Keratinocyte (primary cell): ENCODE data around the gene ZNFX1.

ENCODE experiments used
- EZH2 ChIP-seq: IDR thresholded peaks from one replicate; pipeline ENCODE4 v1.6.1; 2012; ENCODE audit warnings: inconsistent platforms, mild to moderate bottlenecking, low read length, moderate library complexity
- TF ChIP-seq, protein P1 (sequence below), 3 experiments: IDR thresholded peaks in 1 of 3; conservative IDR thresholded peaks in 1 of 3; optimal IDR thresholded peaks in 1 of 3; 2 replicates in 2 of 3; 3 replicates in 1 of 3; pipeline versions ENCODE3 to v1.5.1; 2011; ENCODE audit warnings: low read length in 3 of 3, mild to moderate bottlenecking in 3 of 3, moderate library complexity in 2 of 3, control low read depth in 1 of 3, inconsistent platforms in 1 of 3; ENCODE audit not compliant: insufficient read depth in 2 of 3; ENCODE audit errors: extremely low read depth in 1 of 3

DNA sequence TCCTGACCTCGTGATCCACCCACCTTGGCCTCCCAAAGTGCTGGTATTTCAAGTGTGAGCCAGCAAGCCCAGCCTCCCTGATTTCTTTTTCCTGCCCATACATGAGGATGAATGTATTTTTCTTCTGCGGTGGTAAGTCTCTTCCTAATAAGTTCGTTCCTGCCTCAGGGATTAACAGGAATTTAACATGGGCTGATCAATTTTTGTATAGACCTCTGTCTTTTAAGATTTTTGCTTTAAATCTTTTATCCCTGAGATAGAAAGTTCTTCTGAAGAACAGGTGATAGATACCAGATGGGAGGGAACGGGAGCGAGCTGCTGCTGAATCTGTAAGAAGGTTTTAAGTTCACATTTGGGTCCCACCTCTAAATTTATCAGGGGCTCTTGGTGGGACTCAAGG is 7.0 kb upstream of the ZNFX1 start:
- no peak for TF ChIP-seq EZH2
- TF ChIP-seq, protein P1, sequence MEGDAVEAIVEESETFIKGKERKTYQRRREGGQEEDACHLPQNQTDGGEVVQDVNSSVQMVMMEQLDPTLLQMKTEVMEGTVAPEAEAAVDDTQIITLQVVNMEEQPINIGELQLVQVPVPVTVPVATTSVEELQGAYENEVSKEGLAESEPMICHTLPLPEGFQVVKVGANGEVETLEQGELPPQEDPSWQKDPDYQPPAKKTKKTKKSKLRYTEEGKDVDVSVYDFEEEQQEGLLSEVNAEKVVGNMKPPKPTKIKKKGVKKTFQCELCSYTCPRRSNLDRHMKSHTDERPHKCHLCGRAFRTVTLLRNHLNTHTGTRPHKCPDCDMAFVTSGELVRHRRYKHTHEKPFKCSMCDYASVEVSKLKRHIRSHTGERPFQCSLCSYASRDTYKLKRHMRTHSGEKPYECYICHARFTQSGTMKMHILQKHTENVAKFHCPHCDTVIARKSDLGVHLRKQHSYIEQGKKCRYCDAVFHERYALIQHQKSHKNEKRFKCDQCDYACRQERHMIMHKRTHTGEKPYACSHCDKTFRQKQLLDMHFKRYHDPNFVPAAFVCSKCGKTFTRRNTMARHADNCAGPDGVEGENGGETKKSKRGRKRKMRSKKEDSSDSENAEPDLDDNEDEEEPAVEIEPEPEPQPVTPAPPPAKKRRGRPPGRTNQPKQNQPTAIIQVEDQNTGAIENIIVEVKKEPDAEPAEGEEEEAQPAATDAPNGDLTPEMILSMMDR (optimal IDR thresholded peaks at IDR 0.05 in 1 of 3, IDR thresholded peaks at IDR 0.05 in 1 of 3, conservative IDR thresholded peaks at IDR 0.05 in 1 of 3; ENCODE audit: extremely low read depth in 1 of 3, insufficient read depth in 2 of 3, low read length in 3 of 3), result no peak
